ENCODE data around the gene HS3ST6.

- TF ChIP-seq POLR2AphosphoS5 (IDR thresholded peaks at IDR 0.05) (no peak), CTCF (IDR thresholded peaks at IDR 0.05) (no peak), POLR2A (IDR thresholded peaks at IDR 0.05) (no peak)
Observed at GRCh38 chr16:1903845-1904840, 14.1 kb downstream of the HS3ST6 start.

Measured in breast epithelium (tissue), 3 donors.